ENCODE data around the gene ARPC5L.

- TF ChIP-seq EZH2 (IDR thresholded peaks at IDR 0.05; ENCODE audit: borderline replicate concordance, low read length), result no peak
- TF ChIP-seq, protein P1, sequence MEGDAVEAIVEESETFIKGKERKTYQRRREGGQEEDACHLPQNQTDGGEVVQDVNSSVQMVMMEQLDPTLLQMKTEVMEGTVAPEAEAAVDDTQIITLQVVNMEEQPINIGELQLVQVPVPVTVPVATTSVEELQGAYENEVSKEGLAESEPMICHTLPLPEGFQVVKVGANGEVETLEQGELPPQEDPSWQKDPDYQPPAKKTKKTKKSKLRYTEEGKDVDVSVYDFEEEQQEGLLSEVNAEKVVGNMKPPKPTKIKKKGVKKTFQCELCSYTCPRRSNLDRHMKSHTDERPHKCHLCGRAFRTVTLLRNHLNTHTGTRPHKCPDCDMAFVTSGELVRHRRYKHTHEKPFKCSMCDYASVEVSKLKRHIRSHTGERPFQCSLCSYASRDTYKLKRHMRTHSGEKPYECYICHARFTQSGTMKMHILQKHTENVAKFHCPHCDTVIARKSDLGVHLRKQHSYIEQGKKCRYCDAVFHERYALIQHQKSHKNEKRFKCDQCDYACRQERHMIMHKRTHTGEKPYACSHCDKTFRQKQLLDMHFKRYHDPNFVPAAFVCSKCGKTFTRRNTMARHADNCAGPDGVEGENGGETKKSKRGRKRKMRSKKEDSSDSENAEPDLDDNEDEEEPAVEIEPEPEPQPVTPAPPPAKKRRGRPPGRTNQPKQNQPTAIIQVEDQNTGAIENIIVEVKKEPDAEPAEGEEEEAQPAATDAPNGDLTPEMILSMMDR (conservative IDR thresholded peaks at IDR 0.05 in 1 of 2, IDR thresholded peaks at IDR 0.05 in 1 of 2; ENCODE audit: extremely low read depth in 1 of 2, insufficient read depth in 1 of 2, low read depth in 1 of 2, low read length in 2 of 2), result no peak
Observed at GRCh38 chr9:124890179-124890578, 28.2 kb downstream of the ARPC5L start.

All from mammary epithelial cell (primary cell).